Esophagus muscularis mucosa (tissue), 4 donors: ENCODE data around the gene SEC16B. TPM values are rescaled to one million over a fixed set of nuclear protein-coding genes. Genes with fewer than 3 reads are reported as not detected.

Source experiments
- DNase-seq: peaks from one replicate; pipeline ENCODE4 v3.0.0-alpha.2; 2017; ENCODE audit errors: extremely low spot score
- H3K27ac ChIP-seq, 4 donors: fragments of 200-600 bp; sonication (generic); replicated peaks in 1 of 4; 1 replicate in 3 of 4; 2 replicates in 1 of 4; pipeline ENCODE4 v1.5.1; 2016 to 2019; ENCODE audit warnings: mild to moderate bottlenecking in 1 of 4
- H3K27me3 ChIP-seq, 4 donors: fragments of 200-600 bp; sonication (generic); one replicate each; pipeline versions ENCODE4 v1.5.1 to v1.6.0; 2016 to 2019
- H3K36me3 ChIP-seq, 4 donors: fragments of 200-600 bp; sonication (generic); one replicate each; pipeline ENCODE4 v1.5.1; 2016 to 2019
- H3K4me1 ChIP-seq, 4 donors: fragments of 200-600 bp; sonication (generic); one replicate each; pipeline ENCODE4 v1.5.1; 2016 to 2019
- H3K4me3 ChIP-seq, 4 donors: fragments of 200-600 bp; sonication (generic); 1 replicate in 2 of 4; 2 replicates in 2 of 4; pipeline ENCODE4 v1.5.1; 2016 to 2019; ENCODE audit warnings: mild to moderate bottlenecking in 4 of 4, moderate library complexity in 1 of 4
- H3K9me3 ChIP-seq, 4 donors: fragments of 200-600 bp; sonication (generic); 1 replicate in 3 of 4; 2 replicates in 1 of 4; pipeline ENCODE4 v1.5.1; 2016 to 2019
- EP300 ChIP-seq: sonication (generic); formaldehyde crosslinking; IDR thresholded peaks from one replicate; pipeline ENCODE4 v1.6.1; 2017; ENCODE audit warnings: antibody characterized with exemption
- POLR2A ChIP-seq: fragments of 450-650 bp; IDR thresholded peaks from one replicate; pipeline ENCODE4 v1.6.1; 2017; ENCODE audit warnings: antibody characterized with exemption, moderate library complexity, mild to moderate bottlenecking, low read depth
- POLR2AphosphoS5 ChIP-seq, 2 donors: sonication (generic); formaldehyde crosslinking; IDR thresholded peaks; one replicate each; pipeline ENCODE4 v1.6.1; 2017; ENCODE audit warnings: antibody characterized with exemption in 2 of 2
- WGBS: methylation state at CpG from one replicate; pipeline ENCODE4 v1.1.5; 2018; 5-methylcytosine and 5-hydroxymethylcytosine counted together
- intact Hi-C: fragments of 100-400 bp; cut with DNase I; formaldehyde crosslinking; loops from one replicate; pipeline ENCODE4 v1.15.1; 2023
- total RNA-seq, 4 donors: library from RNA; depleted of rRNA; stranded (reverse); fragments of >200 nt; gene quantifications; one replicate each; pipeline versions ENCODE4 v1.1.0 to v1.2.1, GENCODE V29; 2016
- TF ChIP-seq, protein P1 (sequence below), 3 experiments: fragments of 200-600 bp in 2 of 3; fragments of 450-650 bp in 1 of 3; sonication (generic) in 2 of 3; IDR thresholded peaks; one replicate each; pipeline ENCODE4 v1.5.1; 2017 to 2019; ENCODE audit warnings: antibody characterized with exemption in 3 of 3, mild to moderate bottlenecking in 2 of 3, moderate library complexity in 1 of 3

SEC16B gene
- total RNA-seq, 4 donors from 2014 or later, result 0.83 to 2.6 (median 1.8) TPM

- H3K4me3 ChIP-seq, result no peak overlapping the region
- no peaks in the 10 kb centered on the region for H3K27me3 ChIP-seq
- WGBS, result 90% methylated on average over 5 of the region's 5 CpGs
- TF ChIP-seq EP300, result no peak
- TF ChIP-seq POLR2A, result no peak
- TF ChIP-seq POLR2AphosphoS5 (IDR thresholded peaks at IDR 0.05), result no peak
- TF ChIP-seq, protein P1, sequence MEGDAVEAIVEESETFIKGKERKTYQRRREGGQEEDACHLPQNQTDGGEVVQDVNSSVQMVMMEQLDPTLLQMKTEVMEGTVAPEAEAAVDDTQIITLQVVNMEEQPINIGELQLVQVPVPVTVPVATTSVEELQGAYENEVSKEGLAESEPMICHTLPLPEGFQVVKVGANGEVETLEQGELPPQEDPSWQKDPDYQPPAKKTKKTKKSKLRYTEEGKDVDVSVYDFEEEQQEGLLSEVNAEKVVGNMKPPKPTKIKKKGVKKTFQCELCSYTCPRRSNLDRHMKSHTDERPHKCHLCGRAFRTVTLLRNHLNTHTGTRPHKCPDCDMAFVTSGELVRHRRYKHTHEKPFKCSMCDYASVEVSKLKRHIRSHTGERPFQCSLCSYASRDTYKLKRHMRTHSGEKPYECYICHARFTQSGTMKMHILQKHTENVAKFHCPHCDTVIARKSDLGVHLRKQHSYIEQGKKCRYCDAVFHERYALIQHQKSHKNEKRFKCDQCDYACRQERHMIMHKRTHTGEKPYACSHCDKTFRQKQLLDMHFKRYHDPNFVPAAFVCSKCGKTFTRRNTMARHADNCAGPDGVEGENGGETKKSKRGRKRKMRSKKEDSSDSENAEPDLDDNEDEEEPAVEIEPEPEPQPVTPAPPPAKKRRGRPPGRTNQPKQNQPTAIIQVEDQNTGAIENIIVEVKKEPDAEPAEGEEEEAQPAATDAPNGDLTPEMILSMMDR (IDR thresholded peaks at IDR 0.05), result no peak
- no peak overlapping the region for H3K27ac ChIP-seq
- no peak for DNase-seq
- H3K4me1 ChIP-seq, result peaks cover 3 to 9% (median 8%) of the 10 kb centered on the region in 4 donors
- intact Hi-C loops, result no loop called here
- peaks cover 0 to 5% (median 0%) of the 10 kb centered on the region in 4 donors for H3K36me3 ChIP-seq
- no peaks in the 10 kb centered on the region for H3K9me3 ChIP-seq
These were observed 13.2 kb upstream of the SEC16B start for GRCh38 chr1:177983077-177983476.

GRCh38 chr1:177981200-177981599, 11.3 kb upstream of the SEC16B start:
- no peak for DNase-seq
- no peak overlapping the region for H3K27ac ChIP-seq
- WGBS, result 80% methylated on average over 1 of the region's 1 CpG
- H3K4me1 ChIP-seq, result peaks cover 3 to 9% (median 8%) of the 10 kb centered on the region in 4 donors
- H3K4me3 ChIP-seq, result no peak overlapping the region
- H3K36me3 ChIP-seq, result peaks cover 0 to 7% (median under 1%) of the 10 kb centered on the region in 4 donors
- no peaks in the 10 kb centered on the region for H3K27me3 ChIP-seq
- TF ChIP-seq POLR2A (no peak), POLR2AphosphoS5 (IDR thresholded peaks at IDR 0.05) (no peak), EP300 (no peak)
- TF ChIP-seq, protein P1 (IDR thresholded peaks at IDR 0.05), result no peak
- intact Hi-C loops, result no loop called here
- no peaks in the 10 kb centered on the region for H3K9me3 ChIP-seq

DNA sequence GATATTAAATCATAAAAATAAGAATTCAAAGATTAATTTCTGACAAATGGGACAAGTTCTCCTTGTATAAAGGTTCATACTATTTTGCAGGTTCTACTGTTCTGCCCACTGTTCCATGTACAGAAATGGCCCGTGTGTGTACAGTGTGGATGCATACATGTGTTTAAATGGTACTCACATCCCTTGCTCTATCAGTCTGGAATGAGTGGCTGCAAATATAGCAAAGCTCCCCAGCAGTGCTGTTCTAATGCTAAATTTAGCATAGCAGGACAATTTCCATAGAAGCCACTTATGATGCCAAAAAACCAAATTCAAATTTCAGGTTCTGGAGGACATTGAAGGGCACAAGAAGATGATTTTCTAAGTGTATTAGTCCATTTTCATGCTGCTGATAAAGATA, 9.4 kb upstream of the SEC16B start:
- 95% methylated on average over 1 of the region's 1 CpG for WGBS
- no peak for TF ChIP-seq POLR2A
- TF ChIP-seq POLR2AphosphoS5 (IDR thresholded peaks at IDR 0.05), result no peak
- TF ChIP-seq, protein P1 (IDR thresholded peaks at IDR 0.05), result no peak
- no peak for TF ChIP-seq EP300

DNA sequence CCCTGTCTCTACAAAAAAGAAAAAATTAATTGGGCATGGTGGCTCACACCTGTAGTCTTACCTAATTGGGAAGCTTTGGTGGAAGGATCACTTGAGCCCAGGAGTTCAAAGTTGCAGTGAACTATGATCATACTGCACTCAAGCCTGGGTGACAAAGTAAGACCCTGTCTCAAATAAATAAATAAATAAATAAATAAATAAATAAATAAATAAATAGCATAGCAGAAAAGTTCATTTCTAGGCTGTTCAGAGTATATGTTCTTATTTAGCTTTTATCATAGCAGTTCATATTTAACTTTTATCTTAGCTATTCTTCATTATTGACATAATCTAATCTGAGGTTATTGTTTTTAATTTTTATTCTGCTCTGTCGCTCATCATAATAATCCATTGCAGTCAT, 8.7 kb upstream of the SEC16B start:
- no peak for DNase-seq
- TF ChIP-seq POLR2AphosphoS5 (IDR thresholded peaks at IDR 0.05) (no peak), POLR2A (no peak), EP300 (no peak)
- TF ChIP-seq, protein P1 (IDR thresholded peaks at IDR 0.05), result no peak
- Histone ChIP-seq H3K9me3 (no peaks in the 10 kb centered on the region), H3K27me3 (no peaks in the 10 kb centered on the region), H3K36me3 (peaks cover 0 to 8% (median 3%) of the 10 kb centered on the region in 4 donors), H3K4me1 (peaks cover 2 to 5% (median 2%) of the 10 kb centered on the region in 4 donors), H3K4me3 (no peak overlapping the region), H3K27ac (no peak overlapping the region)
- WGBS, result 97% methylated on average over 1 of the region's 1 CpG
- intact Hi-C loops, result no loop called here

More for the DNA sequence above, 9.4 kb upstream of the SEC16B start:
- Histone ChIP-seq H3K27ac (no peak overlapping the region), H3K4me1 (peaks cover 3 to 9% (median 8%) of the 10 kb centered on the region in 4 donors), H3K4me3 (no peak overlapping the region), H3K9me3 (no peaks in the 10 kb centered on the region), H3K27me3 (no peaks in the 10 kb centered on the region), H3K36me3 (peaks cover 0 to 8% (median 3%) of the 10 kb centered on the region in 4 donors)
- intact Hi-C loops, result no loop called here
- no peak for DNase-seq

GRCh38 chr1:177977141-177977540, 7.3 kb upstream of the SEC16B start:
- Histone ChIP-seq H3K27ac (no peak overlapping the region), H3K36me3 (peaks cover 0 to 14% (median 4%) of the 10 kb centered on the region in 4 donors), H3K4me1 (no peaks in the 10 kb centered on the region), H3K9me3 (no peaks in the 10 kb centered on the region), H3K27me3 (no peaks in the 10 kb centered on the region), H3K4me3 (no peak overlapping the region)
- TF ChIP-seq, protein P1 (IDR thresholded peaks at IDR 0.05), result no peak
- no peak for TF ChIP-seq EP300
- TF ChIP-seq POLR2A, result no peak
- no peak for TF ChIP-seq POLR2AphosphoS5 (IDR thresholded peaks at IDR 0.05)
- DNase-seq, result no peak
- intact Hi-C loops, result no loop called here
- 88% methylated on average over 1 of the region's 1 CpG for WGBS
